Tibial artery (tissue), 4 donors: ENCODE results near the gene INKA1.
A peak's percentile ranks its signal among the peaks of the same experiment; 100 is the strongest.

Source experiments
- DNase-seq, 2 donors: peaks; one replicate each; pipeline ENCODE4 v3.0.0-alpha.2; 2019
- H3K27ac ChIP-seq, 2 donors: fragments of 200-600 bp; sonication (generic) in 1 of 2; 1 replicate in 1 of 2; 2 replicates in 1 of 2; pipeline ENCODE4 v1.5.1; 2018 to 2019; ENCODE audit warnings: mild to moderate bottlenecking in 1 of 2
- H3K27me3 ChIP-seq, 2 donors: fragments of 200-600 bp; sonication (generic) in 1 of 2; one replicate each; pipeline versions ENCODE4 v1.5.1 to v1.6.0; 2016 to 2019
- H3K36me3 ChIP-seq, 3 donors: fragments of 200-600 bp; sonication (generic) in 2 of 3; one replicate each; pipeline ENCODE4 v1.5.1; 2016 to 2019; ENCODE audit warnings: mild to moderate bottlenecking in 2 of 3
- H3K4me1 ChIP-seq, 4 donors: fragments of 200-600 bp; sonication (generic) in 2 of 4; 1 replicate in 3 of 4; 2 replicates in 1 of 4; pipeline ENCODE4 v1.5.1; 2016 to 2019
- H3K4me3 ChIP-seq, 2 donors: fragments of 200-600 bp; sonication (generic) in 1 of 2; 1 replicate in 1 of 2; 2 replicates in 1 of 2; pipeline ENCODE4 v1.5.1; 2018 to 2019; ENCODE audit warnings: mild to moderate bottlenecking in 2 of 2
- H3K9me3 ChIP-seq, 3 donors: fragments of 200-600 bp; sonication (generic) in 1 of 3; one replicate each; pipeline ENCODE4 v1.5.1; 2016 to 2019
- CTCF ChIP-seq, 2 experiments: fragments of 200-600 bp in 1 of 2; fragments of 450-650 bp in 1 of 2; IDR thresholded peaks; one replicate each; pipeline ENCODE4 v1.5.1; 2017 to 2019; ENCODE audit warnings: antibody characterized with exemption in 2 of 2, mild to moderate bottlenecking in 1 of 2, moderate library complexity in 1 of 2
- intact Hi-C: fragments of 100-400 bp; cut with DNase I; formaldehyde crosslinking; loops from one replicate; pipeline ENCODE4 v1.15.0; 2023; ENCODE audit warnings: low total_unique reads

Gene INKA1

DNA sequence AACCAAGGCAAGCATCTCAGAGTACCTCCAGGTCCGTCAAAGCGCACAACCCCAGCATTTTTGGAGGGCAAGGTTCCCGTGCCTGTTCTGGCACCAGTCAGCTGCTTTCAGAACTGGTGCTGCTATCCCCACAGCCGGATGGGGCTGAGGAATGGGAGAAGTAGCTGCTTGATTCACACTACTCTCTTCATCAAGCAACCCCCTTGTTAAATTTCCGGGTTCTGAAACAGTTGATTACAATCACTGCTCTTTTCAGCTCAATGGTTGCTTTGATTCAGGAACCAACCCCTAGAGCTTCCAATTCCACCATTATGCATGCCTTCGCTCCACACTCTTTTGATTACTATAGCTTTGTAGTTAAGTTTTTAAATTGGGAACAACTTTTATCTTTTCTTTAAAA is 23.0 kb downstream of the INKA1 start:
- intact Hi-C loops, result no loop called here
- TF ChIP-seq CTCF (IDR thresholded peaks at IDR 0.05), result no peak
- Histone ChIP-seq H3K4me1 (no peaks in the 10 kb centered on the region), H3K27ac (no peak overlapping the region), H3K9me3 (no peaks in the 10 kb centered on the region), H3K27me3 (no peaks in the 10 kb centered on the region), H3K36me3 (peaks cover 0 to 16% (median 0%) of the 10 kb centered on the region in 3 donors), H3K4me3 (no peak overlapping the region)
- no peak for DNase-seq

DNA sequence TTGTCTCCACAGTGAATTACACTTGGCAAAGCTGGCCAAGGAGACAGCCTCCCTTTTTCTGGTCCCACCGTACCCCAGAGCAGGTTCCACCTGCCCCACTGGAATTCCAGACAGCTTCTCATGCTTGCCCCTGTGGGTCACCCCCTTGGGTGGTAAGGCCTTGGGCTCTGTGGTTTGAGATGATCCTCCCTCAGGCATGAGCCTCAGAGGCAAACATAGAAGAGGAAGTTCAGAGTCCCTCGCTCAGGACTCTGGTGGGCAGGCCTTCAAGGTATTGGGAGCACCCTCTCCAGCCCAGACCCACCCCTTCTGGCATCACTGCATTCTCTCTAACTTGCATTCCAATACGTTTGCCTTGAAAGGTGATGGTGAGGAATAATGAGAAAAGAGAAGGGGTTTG is 28.3 kb downstream of the INKA1 start:
- H3K27ac ChIP-seq, result no peak overlapping the region
- no peak overlapping the region for H3K4me3 ChIP-seq
- TF ChIP-seq CTCF (IDR thresholded peaks at IDR 0.05), result no peak
- intact Hi-C loops, result no loop called here
- no peaks in the 10 kb centered on the region for H3K27me3 ChIP-seq
- DNase-seq, result no peak
- peaks cover 0 to 28% (median 0%) of the 10 kb centered on the region in 3 donors for H3K36me3 ChIP-seq
- H3K4me1 ChIP-seq, result no peaks in the 10 kb centered on the region
- no peaks in the 10 kb centered on the region for H3K9me3 ChIP-seq

GRCh38 chr3:49839193-49839809 is 36.2 kb downstream of the INKA1 start:
- Histone ChIP-seq H3K9me3 (no peaks in the 10 kb centered on the region), H3K4me1 (peaks cover 0 to 7% (median 1%) of the 10 kb centered on the region in 4 donors), H3K36me3 (no peaks in the 10 kb centered on the region), H3K4me3 (no peak overlapping the region), H3K27ac (no peak overlapping the region), H3K27me3 (no peaks in the 10 kb centered on the region)
- TF ChIP-seq CTCF (IDR thresholded peaks at IDR 0.05), result peak; percentile 88 to 95
- intact Hi-C loops, result loop anchor here (1.0 kb wide), 1 partner anchor 37 kb away; no protein-coding TSS in a partner anchor
- DNase-seq, result peak; percentile 85 to 86

GRCh38 chr3:49840388-49840787 is 37.3 kb downstream of the INKA1 start:
- DNase-seq, result no peak
- TF ChIP-seq CTCF (IDR thresholded peaks at IDR 0.05), result no peak
- no peak overlapping the region for H3K27ac ChIP-seq
- intact Hi-C loops, result loop anchor here (10.0 kb wide), 1 partner anchor 64 kb away; the partner anchor contains the start of gene MST1R
- no peaks in the 10 kb centered on the region for H3K9me3 ChIP-seq
- H3K4me3 ChIP-seq, result no peak overlapping the region
- no peaks in the 10 kb centered on the region for H3K27me3 ChIP-seq
- peaks cover 0 to 7% (median 1%) of the 10 kb centered on the region in 4 donors for H3K4me1 ChIP-seq
- H3K36me3 ChIP-seq, result no peaks in the 10 kb centered on the region

GRCh38 chr3:49841126-49841696 is 38.1 kb downstream of the INKA1 start:
- no peak for DNase-seq
- peak in 1 of 2 experiments; percentile 6 for TF ChIP-seq CTCF (IDR thresholded peaks at IDR 0.05)
- Histone ChIP-seq H3K36me3 (no peaks in the 10 kb centered on the region), H3K9me3 (no peaks in the 10 kb centered on the region), H3K27me3 (no peaks in the 10 kb centered on the region), H3K27ac (no peak overlapping the region), H3K4me3 (no peak overlapping the region), H3K4me1 (peaks cover 0 to 7% (median 1%) of the 10 kb centered on the region in 4 donors)
- intact Hi-C loops, result loop anchor here (10.0 kb wide), 1 partner anchor 64 kb away; the partner anchor contains the start of gene MST1R
